B cell (primary cell): ENCODE data around the gene COMMD8.

Experiments used
- CTCF ChIP-seq: fragments of 200-600 bp; IDR thresholded peaks from one replicate; pipeline ENCODE4 v1.8.0; 2022; ENCODE audit warnings: antibody characterized with exemption, mild to moderate bottlenecking
- EZH2 ChIP-seq: IDR thresholded peaks from 2 replicates; pipeline ENCODE4 v1.6.1; 2012; ENCODE audit warnings: borderline replicate concordance, low read depth, mild to moderate bottlenecking, moderate library complexity, low read length; ENCODE audit not compliant: insufficient read depth, poor library complexity, severe bottlenecking

GRCh38 chr4:47465004-47465403 lies 1.5 kb upstream of the COMMD8 start:
- TF ChIP-seq CTCF: no peak
- TF ChIP-seq EZH2: no peak
